HTERT RPE-1 (cell line): Measurements from ENCODE around the gene ID1.
"Not testable (repeated sequence)": the region's sequence is repeated elsewhere in the genome, so short reads cannot be mapped to it uniquely, and the experiment has no call there.

Source experiments
- in situ Hi-C: fragments of 300-500 bp; cut with MboI; formaldehyde crosslinking; loops from 4 replicates; pipeline ENCODE4 v1.14.3; 2020; ENCODE audit warnings: low sequenced_read_pairs

The ID1 gene

DNA sequence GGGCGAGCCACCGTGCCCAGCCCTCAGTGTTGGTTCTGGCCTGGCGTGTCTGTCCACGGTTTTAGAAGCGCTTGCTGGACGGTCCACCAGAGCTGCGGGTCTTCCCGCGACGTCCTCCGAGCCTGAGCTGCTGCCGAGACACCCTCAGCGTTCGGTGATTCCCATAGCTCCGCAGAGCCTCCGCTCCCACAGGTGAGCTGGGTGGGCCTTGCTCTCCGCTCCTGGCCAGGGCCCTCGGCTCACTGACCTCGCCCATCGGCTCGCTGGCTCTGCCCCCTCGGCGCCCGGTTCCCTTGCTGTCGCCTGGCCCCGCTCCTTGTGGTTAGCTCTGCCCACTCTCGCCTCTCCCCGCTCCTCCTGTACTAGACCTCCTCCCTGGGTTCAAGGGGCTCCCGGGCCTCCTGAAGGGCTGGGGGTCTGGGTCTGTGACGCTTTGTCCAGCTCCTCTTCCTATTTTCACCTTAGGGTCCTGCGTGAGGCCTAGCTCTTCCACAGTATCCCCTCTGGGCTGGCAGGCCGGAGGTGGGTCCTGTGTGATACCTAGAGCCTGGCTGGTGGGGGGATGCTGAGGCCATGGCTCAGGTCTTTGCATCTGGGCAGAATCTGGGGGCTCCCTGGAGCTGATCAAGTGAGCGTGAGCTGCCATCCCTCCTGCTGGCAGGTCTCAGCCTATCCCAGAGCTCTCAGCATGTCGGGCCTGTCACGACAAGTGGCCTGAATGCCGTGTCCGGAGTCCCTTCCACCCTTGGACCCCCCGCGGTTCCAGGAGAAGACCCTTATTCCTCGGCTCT, 27.7 kb downstream of the ID1 start:
- in situ Hi-C loops = no loop called here

DNA sequence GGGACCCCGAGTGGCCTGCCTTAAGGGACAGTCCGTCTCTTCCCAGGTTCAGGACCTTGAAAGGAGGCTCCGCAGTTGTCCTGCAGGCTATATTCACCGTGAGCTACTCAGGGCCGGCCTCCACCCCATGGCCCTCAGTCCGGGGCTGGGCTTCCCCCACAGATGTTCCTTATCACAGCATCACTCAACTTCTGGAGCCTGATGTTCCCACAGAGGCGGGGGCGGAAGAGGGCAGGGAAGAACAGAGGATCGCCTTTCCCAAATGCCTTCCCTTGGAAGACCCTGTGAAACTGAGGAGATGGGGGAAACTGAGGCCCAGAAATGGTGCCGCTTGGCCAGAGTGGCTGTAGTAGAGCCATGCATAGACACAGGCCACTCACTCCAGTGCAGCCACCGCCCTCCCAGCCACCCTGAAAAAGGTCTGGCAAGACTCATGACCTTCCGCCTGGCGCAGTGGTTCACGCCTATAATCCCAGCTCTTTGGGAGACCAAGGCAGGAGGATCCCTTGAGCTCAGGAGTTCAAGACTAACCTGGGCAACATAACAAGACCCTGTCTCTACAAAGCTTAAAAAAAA, 28.3 kb downstream of the ID1 start:
- in situ Hi-C loops = no loop called here

GRCh38 chr20:31637660-31638059, 32.6 kb downstream of the ID1 start, which contains the start of gene COX4I2:
Gene COX4I2, plus strand, starts transcription at chr20:31637912. Its CDS starts 1,106 bp downstream, at chr20:31639018.
- in situ Hi-C loops = no loop called here

DNA sequence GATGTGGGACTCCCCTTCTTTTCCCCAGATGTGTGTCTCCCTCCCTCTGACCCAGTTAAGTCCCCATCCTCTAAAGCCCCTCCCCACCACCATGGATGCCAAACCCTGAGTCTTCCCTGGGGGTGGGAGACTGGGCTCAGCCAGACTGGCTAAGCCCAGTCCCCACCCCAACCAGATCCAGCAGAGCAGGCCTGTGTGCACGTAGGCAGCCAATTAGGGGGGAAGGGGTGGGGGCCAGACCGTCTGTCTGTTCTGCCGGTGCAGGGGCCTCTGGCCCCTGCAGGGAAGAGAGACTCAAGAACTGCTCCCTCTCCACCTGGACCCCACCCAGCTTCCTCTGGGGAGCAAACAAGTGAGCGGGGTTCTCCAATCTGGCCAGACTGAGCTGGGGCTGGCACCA, 33.2 kb downstream of the ID1 start:
- in situ Hi-C loops = no loop called here

GRCh38 chr20:31638816-31639215, 33.7 kb downstream of the ID1 start:
- in situ Hi-C loops = no loop called here

DNA sequence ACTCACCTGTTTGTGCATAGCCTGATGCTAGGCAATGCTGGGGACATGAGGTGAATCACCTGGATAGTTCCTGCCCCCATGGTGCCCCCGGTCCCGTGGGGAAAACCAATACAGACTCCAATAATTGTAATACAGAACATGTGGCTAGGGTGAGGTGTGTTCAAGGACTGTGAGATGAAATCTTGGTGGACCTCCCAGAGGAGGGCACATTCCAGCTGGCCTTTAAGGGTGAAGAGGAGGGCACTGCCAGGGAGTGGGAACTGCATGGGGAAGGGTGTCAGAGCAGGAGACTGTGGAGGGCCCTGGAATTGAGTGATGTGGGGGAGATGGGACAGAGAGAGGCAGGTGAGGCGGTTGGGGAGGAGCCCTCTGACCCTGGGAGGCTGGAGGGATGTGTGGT, 35.2 kb downstream of the ID1 start:
- in situ Hi-C loops = no loop called here

DNA sequence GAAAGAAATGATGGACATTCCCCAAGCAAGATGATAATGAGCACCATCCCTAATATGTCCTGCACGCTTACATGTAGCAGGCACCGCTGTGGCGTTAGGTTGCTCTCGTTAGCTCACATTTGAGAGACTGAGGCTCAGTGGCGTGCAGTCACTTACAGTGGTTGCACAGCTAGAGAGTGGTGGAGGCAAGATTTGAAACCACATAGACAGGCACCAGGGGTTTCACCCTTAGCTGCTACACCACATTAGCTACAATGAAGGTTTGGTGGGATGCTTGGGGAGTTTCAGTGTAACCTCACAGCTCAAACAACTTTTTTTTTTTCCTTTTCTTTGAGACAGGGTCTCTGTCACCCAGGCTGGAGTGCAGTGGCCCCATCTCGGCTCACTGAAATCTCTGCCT, 36.3 kb downstream of the ID1 start:
- in situ Hi-C loops = no loop called here

- in situ Hi-C loops = no loop called here
Observed at GRCh38 chr20:31642837-31643236, 37.7 kb downstream of the ID1 start.

DNA sequence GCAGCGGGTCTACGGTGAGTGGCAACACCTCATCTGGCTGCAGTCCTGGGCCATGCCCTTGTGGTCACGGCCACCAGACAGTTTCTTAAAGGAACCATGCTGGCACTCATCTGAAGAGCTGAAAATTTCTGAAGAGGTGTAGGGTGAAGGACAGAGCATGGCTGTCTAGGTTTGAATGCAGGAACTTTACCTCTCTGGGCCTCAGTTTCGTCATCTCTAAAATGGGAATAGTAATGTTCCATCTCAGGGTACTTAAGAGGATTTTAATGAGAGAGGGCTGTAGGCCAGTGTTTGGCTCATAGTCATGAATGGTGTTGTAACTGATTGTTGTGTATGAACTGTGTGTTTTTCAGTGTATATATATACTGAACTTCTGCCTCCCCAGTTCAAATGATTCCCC, 38.4 kb downstream of the ID1 start:
- in situ Hi-C loops = no loop called here

DNA sequence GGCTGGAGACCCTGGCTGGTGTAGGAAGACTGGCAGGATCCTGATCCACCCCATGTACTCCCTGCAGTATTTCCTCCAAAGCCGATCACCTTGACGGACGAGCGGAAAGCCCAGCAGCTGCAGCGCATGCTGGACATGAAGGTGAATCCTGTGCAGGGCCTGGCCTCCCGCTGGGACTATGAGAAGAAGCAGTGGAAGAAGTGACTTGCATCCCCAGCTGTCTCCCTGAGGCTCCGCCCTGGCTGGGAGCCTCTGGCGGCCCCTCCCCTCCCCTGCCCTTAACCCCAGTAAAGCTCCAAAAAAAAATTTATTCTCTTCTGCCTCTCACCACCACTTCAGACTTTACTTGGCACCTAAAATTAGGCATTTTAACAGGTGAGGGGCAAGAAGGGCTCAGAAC, 39.6 kb downstream of the ID1 start:
- in situ Hi-C loops = no loop called here

GRCh38 chr20:31648104-31648503, 43.0 kb downstream of the ID1 start:
- in situ Hi-C loops = not testable (repeated sequence)

DNA sequence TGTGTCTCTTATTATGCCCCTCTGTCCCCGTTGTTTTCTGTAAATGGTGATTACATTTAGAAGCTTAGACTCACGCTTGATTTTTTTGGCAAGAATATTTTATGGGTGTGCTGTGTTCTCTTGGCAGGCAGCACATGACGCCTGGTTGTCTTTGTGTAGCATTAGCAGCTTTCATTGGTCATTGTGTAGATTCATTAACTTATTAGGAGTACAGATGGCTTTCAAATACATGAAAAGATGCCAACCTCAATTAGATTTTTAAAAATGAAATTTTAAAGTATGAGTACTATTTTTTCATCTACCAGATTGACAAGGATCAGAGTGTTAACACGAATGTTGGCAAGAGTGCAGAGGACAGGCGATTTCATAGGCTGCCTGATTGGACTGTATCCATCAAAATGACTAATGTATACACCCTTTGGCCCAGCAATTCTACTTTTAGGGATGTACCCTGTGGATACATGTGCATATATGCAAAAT, 47.9 kb downstream of the ID1 start:
- in situ Hi-C loops = no loop called here

GRCh38 chr20:31653561-31653960, 48.5 kb downstream of the ID1 start:
- in situ Hi-C loops = no loop called here

- in situ Hi-C loops = no loop called here
Observed at GRCh38 chr20:31654534-31654933, 49.4 kb downstream of the ID1 start.
